ENCODE measurements around the gene TROAP. TPM values are rescaled to one million over a fixed set of nuclear protein-coding genes. Genes with fewer than 3 reads are reported as not detected.

Gene TROAP
- total RNA-seq, 2 experiments from 2014 or later: 141 to 150 TPM

GRCh38 chr12:49342066-49342913 is 19.2 kb downstream of the TROAP start:
- Histone ChIP-seq H3K4me2 (ENCODE audit: low read length) (peak overlapping the region; percentile 67), H3K4me1 (ENCODE audit: insufficient read depth, low read length, poor library complexity, severe bottlenecking) (peaks cover 51% of the 10 kb centered on the region), H3K4me3 (ENCODE audit: low read depth, low read length, poor library complexity, severe bottlenecking) (peak overlapping the region; percentile 57), H4K20me1 (ENCODE audit: insufficient read depth, low read length) (no peaks in the 10 kb centered on the region), H3K27ac (ENCODE audit: low read depth, low read length, poor library complexity, severe bottlenecking) (no peak overlapping the region), H3K36me3 (ENCODE audit: insufficient read depth, low read length) (no peaks in the 10 kb centered on the region), H3K79me2 (ENCODE audit: insufficient read depth, low read depth, low read length) (no peaks in the 10 kb centered on the region), H3K9me3 (ENCODE audit: low read length) (no peaks in the 10 kb centered on the region), H2AFZ (ENCODE audit: low read length) (peak overlapping the region; percentile 60; the same call in 1 of the 2 replicates), H3K9me2 (ENCODE audit: insufficient read depth, low read length) (no peaks in the 10 kb centered on the region)
- CTCF ChIA-PET (ENCODE audit: unreplicated experiment): interaction anchor here (1.0 to 1.2 kb wide), 3 partner anchors 19 to 163 kb away, joined by 3 read pairs; partner anchors contain the start of genes SPATS2 and TROAP
- DNase-seq (ENCODE audit: low spot score): peak; percentile 93
- intact Hi-C loops (cut with micrococcal nuclease; ENCODE audit: unreplicated experiment): loop anchor here (1.0 kb wide), 1 partner anchor 54 kb away; no protein-coding TSS in a partner anchor
- POLR2A ChIA-PET: interaction anchor here (0.5 to 2.2 kb wide), 2 partner anchors 25 to 106 kb away, joined by 3 to 6 read pairs; partner anchors contain the start of gene SPATS2
- BruUV-seq (replicated peaks): no TSS peak
- TF ChIP-seq EZH2phosphoT487 (IDR thresholded peaks at IDR 0.05; ENCODE audit: borderline replicate concordance, low read depth, low read length) (no peak), CTCF (conservative IDR thresholded peaks at IDR 0.05; ENCODE audit: low read length) (peak; percentile 99)

GRCh38 chr12:49342914-49343731 is 20.1 kb downstream of the TROAP start:
- no peaks in the 10 kb centered on the region for H3K36me3 ChIP-seq (ENCODE audit: insufficient read depth, low read length)
- peak; percentile 54 for DNase-seq (ENCODE audit: low spot score)
- H3K4me1 ChIP-seq (ENCODE audit: insufficient read depth, low read length, poor library complexity, severe bottlenecking): peaks cover 55% of the 10 kb centered on the region
- no peaks in the 10 kb centered on the region for H3K79me2 ChIP-seq (ENCODE audit: insufficient read depth, low read depth, low read length)
- peak overlapping the region; percentile 57 for H3K4me3 ChIP-seq (ENCODE audit: low read depth, low read length, poor library complexity, severe bottlenecking)
- intact Hi-C loops (cut with micrococcal nuclease; ENCODE audit: unreplicated experiment): loop anchor here (1.0 kb wide), 1 partner anchor 55 kb away; no protein-coding TSS in a partner anchor
- H3K9me3 ChIP-seq (ENCODE audit: low read length): no peaks in the 10 kb centered on the region
- no peaks in the 10 kb centered on the region for H3K9me2 ChIP-seq (ENCODE audit: insufficient read depth, low read length)
- peak overlapping the region; percentile 60; the same call in 1 of the 2 replicates for H2AFZ ChIP-seq (ENCODE audit: low read length)
- H3K27ac ChIP-seq (ENCODE audit: low read depth, low read length, poor library complexity, severe bottlenecking): no peak overlapping the region
- no TSS peak for BruUV-seq (replicated peaks)
- CTCF ChIA-PET (ENCODE audit: unreplicated experiment): interaction anchor here (0.7 to 1.2 kb wide), 3 partner anchors 11 to 162 kb away, joined by 3 to 4 read pairs (median 3); partner anchors contain the start of gene TROAP
- no peaks in the 10 kb centered on the region for H4K20me1 ChIP-seq (ENCODE audit: insufficient read depth, low read length)
- TF ChIP-seq EZH2phosphoT487 (IDR thresholded peaks at IDR 0.05; ENCODE audit: borderline replicate concordance, low read depth, low read length): no peak
- TF ChIP-seq CTCF (conservative IDR thresholded peaks at IDR 0.05; ENCODE audit: low read length): no peak
- POLR2A ChIA-PET: interaction anchor here (0.5 to 2.2 kb wide), 4 partner anchors 20 to 172 kb away, joined by 3 to 6 read pairs (median 3); partner anchors contain the start of genes SPATS2 and TROAP
- peak overlapping the region; percentile 67 for H3K4me2 ChIP-seq (ENCODE audit: low read length)

All from OCI-LY7 (cell line).